Measurements from ENCODE around the gene TRPM5. TPM values are rescaled to one million over a fixed set of nuclear protein-coding genes. Genes with fewer than 3 reads are reported as not detected.

Gene TRPM5
- total and polyA plus RNA-seq, 2 of the 4 experiments (the other 2 are of a cell fraction) = not detected

DNA sequence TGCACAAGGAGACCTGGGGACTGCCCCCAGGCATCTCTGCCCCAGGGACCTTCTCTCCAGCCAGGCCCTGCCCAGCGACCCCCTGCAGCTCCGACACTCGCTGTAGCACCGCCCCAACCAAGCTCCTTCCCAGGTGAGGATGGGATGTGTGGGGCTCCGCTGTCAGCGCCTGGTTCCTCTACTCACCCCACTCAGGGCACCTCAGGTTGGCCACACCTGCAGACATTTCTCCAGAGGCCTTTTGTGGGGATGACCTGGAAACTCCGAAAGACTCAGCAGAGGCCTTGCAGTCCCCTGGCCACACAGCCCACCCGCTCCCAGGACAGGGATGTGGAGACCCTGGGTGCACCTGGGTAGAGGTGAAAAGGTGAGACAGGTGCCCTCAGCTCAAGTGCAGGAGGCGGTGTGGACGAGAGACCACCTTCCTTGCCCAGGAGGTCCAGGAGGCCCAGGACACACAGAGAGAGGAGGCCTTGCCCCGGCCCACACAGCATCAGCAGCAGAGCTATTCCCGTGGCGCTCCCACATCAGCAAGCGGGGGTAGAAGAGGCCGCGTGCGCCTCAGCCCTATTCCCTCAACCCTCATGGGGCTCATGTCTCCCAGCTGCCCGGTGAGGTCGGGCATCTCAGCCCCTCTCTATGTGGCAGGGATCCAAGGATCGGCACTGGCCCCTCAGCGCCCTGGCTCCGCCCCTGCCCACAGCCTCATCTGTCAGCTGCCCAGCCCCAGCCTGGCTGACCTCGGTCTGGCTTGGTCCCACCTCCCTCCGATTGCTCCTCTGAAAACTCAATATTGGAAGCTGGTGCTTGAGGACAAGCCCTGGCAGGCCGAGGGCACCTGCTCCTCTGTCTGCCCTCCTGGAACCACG, 20.9 kb downstream of the TRPM5 start:
- POLR2A ChIA-PET (ENCODE audit: unreplicated experiment) = no interaction called here
- Histone ChIP-seq H3K14ac (replicated peaks; ENCODE audit: low read depth, low read length) (no peak overlapping the region), H3K27ac (ENCODE audit: insufficient read depth, low read length) (no peak overlapping the region), H3K9me1 (ENCODE audit: insufficient read depth, low read length) (no peaks in the 10 kb centered on the region), H2BK120ac (ENCODE audit: low read depth, low read length) (no peak overlapping the region), H3K4me2 (ENCODE audit: low read depth, low read length) (no peak overlapping the region), H3K36me3 (ENCODE audit: control insufficient read depth, insufficient read depth, low read length) (no peaks in the 10 kb centered on the region), H3K23ac (ENCODE audit: low read depth, low read length) (no peak overlapping the region), H3K27me3 (ENCODE audit: control insufficient read depth, insufficient read depth, low read length) (peaks cover 11% of the 10 kb centered on the region; the same call in 1 of the 2 replicates), H4K20me1 (ENCODE audit: insufficient read depth, low read length) (no peaks in the 10 kb centered on the region), H3K4ac (ENCODE audit: low read depth, low read length) (no peak overlapping the region), H3K9me3 (ENCODE audit: control insufficient read depth, insufficient read depth, low read length) (no peaks in the 10 kb centered on the region), H3K79me1 (ENCODE audit: low read depth in 1 of 2, low read length in 2 of 2) (no peaks in the 10 kb centered on the region), H3K18ac (ENCODE audit: low read depth, low read length) (no peak overlapping the region), H2AFZ (replicated peaks; ENCODE audit: low read length, poor library complexity) (no peak overlapping the region), H2BK5ac (ENCODE audit: low read depth, low read length, poor library complexity, severe bottlenecking) (no peak overlapping the region), H4K91ac (ENCODE audit: insufficient read depth, low read depth, low read length) (no peak overlapping the region), H3K4me3 (ENCODE audit: insufficient read depth, low read depth, low read length) (no peak overlapping the region), H3K9ac (ENCODE audit: low read depth, low read length) (no peak overlapping the region), H3K56ac (ENCODE audit: extremely low read depth, insufficient read depth, low read length) (no peak overlapping the region), H2AK9ac (replicated peaks; ENCODE audit: low read depth, low read length, poor library complexity) (no peak overlapping the region), H2BK15ac (ENCODE audit: low read depth, low read length) (no peak overlapping the region), H3K4me1 (ENCODE audit: control insufficient read depth, insufficient read depth, low read length) (no peaks in the 10 kb centered on the region), H4K8ac (ENCODE audit: low read depth in 2 of 2, low read length in 2 of 2) (no peak overlapping the region), H2AK5ac (ENCODE audit: low read depth, low read length) (no peak overlapping the region), H2BK20ac (ENCODE audit: low read depth, low read length) (no peak overlapping the region), H4K5ac (ENCODE audit: low read depth, low read length) (no peak overlapping the region)
- TF ChIP-seq RFX5 (IDR thresholded peaks at IDR 0.05; ENCODE audit: low read depth, low read length) (no peak), RCOR1 (IDR thresholded peaks at IDR 0.05; ENCODE audit: insufficient replicate concordance, low read length) (no peak), CTCF (conservative IDR thresholded peaks at IDR 0.05; ENCODE audit: low read depth, low read length) (no peak), FOS (IDR thresholded peaks at IDR 0.05; ENCODE audit: low read depth, low read length) (no peak), BHLHE40 (IDR thresholded peaks at IDR 0.05; ENCODE audit: low read depth, low read length) (no peak), NFE2L2 (IDR thresholded peaks at IDR 0.05; ENCODE audit: low read depth, low read length) (no peak), CHD1 (IDR thresholded peaks at IDR 0.05; ENCODE audit: low read depth, low read length) (no peak), CEBPB (IDR thresholded peaks at IDR 0.05; ENCODE audit: low read depth, low read length) (no peak), RAD21 (IDR thresholded peaks at IDR 0.05; ENCODE audit: low read length) (no peak), MAZ (IDR thresholded peaks at IDR 0.05; ENCODE audit: borderline replicate concordance, low read depth, low read length) (no peak), MAFK (IDR thresholded peaks at IDR 0.05; ENCODE audit: low read depth, low read length) (no peak), POLR2A (IDR thresholded peaks at IDR 0.05; ENCODE audit: low read depth, low read length) (no peak)
- TF ChIP-seq, protein P1, sequence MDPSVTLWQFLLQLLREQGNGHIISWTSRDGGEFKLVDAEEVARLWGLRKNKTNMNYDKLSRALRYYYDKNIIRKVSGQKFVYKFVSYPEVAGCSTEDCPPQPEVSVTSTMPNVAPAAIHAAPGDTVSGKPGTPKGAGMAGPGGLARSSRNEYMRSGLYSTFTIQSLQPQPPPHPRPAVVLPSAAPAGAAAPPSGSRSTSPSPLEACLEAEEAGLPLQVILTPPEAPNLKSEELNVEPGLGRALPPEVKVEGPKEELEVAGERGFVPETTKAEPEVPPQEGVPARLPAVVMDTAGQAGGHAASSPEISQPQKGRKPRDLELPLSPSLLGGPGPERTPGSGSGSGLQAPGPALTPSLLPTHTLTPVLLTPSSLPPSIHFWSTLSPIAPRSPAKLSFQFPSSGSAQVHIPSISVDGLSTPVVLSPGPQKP (IDR thresholded peaks at IDR 0.05; ENCODE audit: borderline replicate concordance, low read depth, low read length) = no peak
- TF ChIP-seq, protein P2, sequence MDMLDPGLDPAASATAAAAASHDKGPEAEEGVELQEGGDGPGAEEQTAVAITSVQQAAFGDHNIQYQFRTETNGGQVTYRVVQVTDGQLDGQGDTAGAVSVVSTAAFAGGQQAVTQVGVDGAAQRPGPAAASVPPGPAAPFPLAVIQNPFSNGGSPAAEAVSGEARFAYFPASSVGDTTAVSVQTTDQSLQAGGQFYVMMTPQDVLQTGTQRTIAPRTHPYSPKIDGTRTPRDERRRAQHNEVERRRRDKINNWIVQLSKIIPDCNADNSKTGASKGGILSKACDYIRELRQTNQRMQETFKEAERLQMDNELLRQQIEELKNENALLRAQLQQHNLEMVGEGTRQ (IDR thresholded peaks at IDR 0.05; ENCODE audit: low read depth, low read length) = no peak
- WGBS, 2 experiments (ENCODE audit: extremely low coverage in 2 of 2, insufficient read length in 1 of 2) = 48% methylated on average over 6 of the region's 26 CpGs; no CpG with 5 or more reads in 1 of the 2 experiments
- in situ Hi-C loops (cut with MboI; ENCODE audit: low sequenced_read_pairs) (loop anchor here (10.0 kb wide), 1 partner anchor 471 kb away; no protein-coding TSS in a partner anchor), dilution Hi-C loops (cut with HindIII; ENCODE audit: low sequenced_read_pairs, unreplicated experiment) (no loop called here), intact Hi-C loops (cut with micrococcal nuclease) (no loop called here)
- ATAC-seq (ENCODE audit: low read depth) = no peak
- no peak for DNase-seq
- no TSS peak for BruUV-seq (replicated peaks)
- CTCF ChIA-PET = interaction anchor here (1.1 kb wide), 1 partner anchor 109 kb away, joined by 3 read pairs; no protein-coding TSS in a partner anchor
